Measurements from ENCODE around the gene DGKI.

DGKI gene

DNA sequence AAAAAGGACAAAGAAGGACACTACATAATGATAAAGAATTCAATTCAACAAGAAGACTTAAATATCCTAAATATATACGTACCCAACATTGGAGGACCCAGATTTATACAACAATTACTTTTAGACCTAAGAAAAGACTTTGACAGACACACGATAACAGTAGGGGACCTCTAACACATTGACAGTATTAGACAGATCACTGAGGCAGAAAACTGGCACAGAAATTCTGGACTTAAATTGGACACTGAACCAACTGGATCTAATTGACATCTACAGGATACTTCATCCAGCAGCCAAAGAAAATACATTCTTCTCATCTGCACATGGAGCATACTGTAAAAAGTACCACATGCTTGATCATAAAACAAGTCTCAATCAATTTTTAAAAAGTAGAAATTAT, 103.8 kb downstream of the DGKI start:
- Histone ChIP-seq H3F3A (ENCODE audit: insufficient read depth, low read length) (no peaks in the 10 kb centered on the region), H3K4me1 (ENCODE audit: insufficient read depth, low read length, severe bottlenecking) (no peaks in the 10 kb centered on the region), H2AFZ (ENCODE audit: low read length) (no peak overlapping the region), H3K9me2 (ENCODE audit: low read depth, low read length) (no peaks in the 10 kb centered on the region), H4K20me1 (ENCODE audit: insufficient read depth, low read length) (no peaks in the 10 kb centered on the region), H3K9ac (ENCODE audit: low read length) (no peak overlapping the region), H3K4me2 (ENCODE audit: low read length) (no peak overlapping the region), H3K36me3 (ENCODE audit: insufficient read depth, low read length) (no peaks in the 10 kb centered on the region), H3K9me3 (ENCODE audit: low read length) (no peaks in the 10 kb centered on the region), H3K27me3 (ENCODE audit: insufficient read depth, low read length) (no peaks in the 10 kb centered on the region), H3K79me2 (ENCODE audit: insufficient read depth, low read length) (no peaks in the 10 kb centered on the region), H3K4me3 (ENCODE audit: low read depth, low read length, poor library complexity, severe bottlenecking) (no peak overlapping the region), H3K27ac (ENCODE audit: low read depth, low read length, poor library complexity, severe bottlenecking) (no peak overlapping the region)
- TF ChIP-seq, protein P1, sequence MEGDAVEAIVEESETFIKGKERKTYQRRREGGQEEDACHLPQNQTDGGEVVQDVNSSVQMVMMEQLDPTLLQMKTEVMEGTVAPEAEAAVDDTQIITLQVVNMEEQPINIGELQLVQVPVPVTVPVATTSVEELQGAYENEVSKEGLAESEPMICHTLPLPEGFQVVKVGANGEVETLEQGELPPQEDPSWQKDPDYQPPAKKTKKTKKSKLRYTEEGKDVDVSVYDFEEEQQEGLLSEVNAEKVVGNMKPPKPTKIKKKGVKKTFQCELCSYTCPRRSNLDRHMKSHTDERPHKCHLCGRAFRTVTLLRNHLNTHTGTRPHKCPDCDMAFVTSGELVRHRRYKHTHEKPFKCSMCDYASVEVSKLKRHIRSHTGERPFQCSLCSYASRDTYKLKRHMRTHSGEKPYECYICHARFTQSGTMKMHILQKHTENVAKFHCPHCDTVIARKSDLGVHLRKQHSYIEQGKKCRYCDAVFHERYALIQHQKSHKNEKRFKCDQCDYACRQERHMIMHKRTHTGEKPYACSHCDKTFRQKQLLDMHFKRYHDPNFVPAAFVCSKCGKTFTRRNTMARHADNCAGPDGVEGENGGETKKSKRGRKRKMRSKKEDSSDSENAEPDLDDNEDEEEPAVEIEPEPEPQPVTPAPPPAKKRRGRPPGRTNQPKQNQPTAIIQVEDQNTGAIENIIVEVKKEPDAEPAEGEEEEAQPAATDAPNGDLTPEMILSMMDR (IDR thresholded peaks at IDR 0.05; ENCODE audit: low read length) = no peak
- TF ChIP-seq EZH2 (IDR thresholded peaks at IDR 0.05; ENCODE audit: borderline replicate concordance, low read length) = no peak

DNA sequence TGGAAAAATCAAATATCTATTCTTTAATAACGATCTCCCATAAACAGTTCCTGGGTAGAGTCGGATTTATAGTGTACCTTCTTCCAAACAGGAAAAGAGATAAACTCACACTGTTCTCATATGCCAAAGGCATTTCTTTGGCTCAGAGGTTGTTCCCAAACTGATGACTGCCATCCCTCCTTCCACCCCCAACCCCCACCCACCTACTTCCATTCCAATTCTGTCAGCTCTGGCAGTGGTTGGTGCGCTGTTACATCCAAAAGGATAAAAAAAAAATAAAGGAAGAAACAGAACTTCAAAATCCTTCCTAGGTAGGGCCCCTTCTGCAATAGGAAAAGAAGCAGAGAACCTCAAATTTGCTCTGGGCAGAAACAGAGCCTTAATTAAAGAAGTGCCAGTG, 104.7 kb downstream of the DGKI start:
- Histone ChIP-seq H3K27ac (ENCODE audit: low read depth, low read length, poor library complexity, severe bottlenecking) (no peak overlapping the region), H3K36me3 (ENCODE audit: insufficient read depth, low read length) (no peaks in the 10 kb centered on the region), H3K9me2 (ENCODE audit: low read depth, low read length) (no peaks in the 10 kb centered on the region), H3K4me2 (ENCODE audit: low read length) (no peak overlapping the region), H3K9ac (ENCODE audit: low read length) (no peak overlapping the region), H3K79me2 (ENCODE audit: insufficient read depth, low read length) (no peaks in the 10 kb centered on the region), H2AFZ (ENCODE audit: low read length) (no peak overlapping the region), H3K9me3 (ENCODE audit: low read length) (no peaks in the 10 kb centered on the region), H4K20me1 (ENCODE audit: insufficient read depth, low read length) (no peaks in the 10 kb centered on the region), H3K27me3 (ENCODE audit: insufficient read depth, low read length) (no peaks in the 10 kb centered on the region), H3K4me1 (ENCODE audit: insufficient read depth, low read length, severe bottlenecking) (no peaks in the 10 kb centered on the region), H3F3A (ENCODE audit: insufficient read depth, low read length) (no peaks in the 10 kb centered on the region), H3K4me3 (ENCODE audit: low read depth, low read length, poor library complexity, severe bottlenecking) (no peak overlapping the region)
- TF ChIP-seq, protein P1 (IDR thresholded peaks at IDR 0.05; ENCODE audit: low read length) = no peak
- TF ChIP-seq EZH2 (IDR thresholded peaks at IDR 0.05; ENCODE audit: borderline replicate concordance, low read length) = no peak

DNA sequence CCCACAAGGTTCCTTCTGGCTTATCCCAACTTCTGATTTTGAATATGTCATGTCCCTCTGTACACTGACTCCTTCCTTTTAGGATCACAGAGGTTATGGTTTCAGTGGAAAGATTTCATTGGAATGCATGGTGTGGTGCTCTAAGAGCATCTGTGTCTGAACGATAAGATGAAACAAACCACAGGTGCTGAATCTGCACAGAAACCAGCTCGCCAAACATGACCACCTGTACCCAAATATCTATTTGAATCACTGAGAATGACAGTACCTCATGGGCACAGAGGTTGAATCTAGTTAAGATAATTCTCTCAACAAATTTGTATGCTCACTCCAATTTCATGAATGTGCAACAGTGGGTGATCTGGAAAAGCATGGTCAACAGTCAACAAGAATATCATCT, 105.3 kb downstream of the DGKI start:
- H2AFZ ChIP-seq (ENCODE audit: low read length) = no peak overlapping the region
- H3F3A ChIP-seq (ENCODE audit: insufficient read depth, low read length) = no peaks in the 10 kb centered on the region
- no peaks in the 10 kb centered on the region for H3K27me3 ChIP-seq (ENCODE audit: insufficient read depth, low read length)
- H3K9me2 ChIP-seq (ENCODE audit: low read depth, low read length) = no peaks in the 10 kb centered on the region
- H3K27ac ChIP-seq (ENCODE audit: low read depth, low read length, poor library complexity, severe bottlenecking) = no peak overlapping the region
- H3K36me3 ChIP-seq (ENCODE audit: insufficient read depth, low read length) = no peaks in the 10 kb centered on the region
- no peak overlapping the region for H3K4me2 ChIP-seq (ENCODE audit: low read length)
- H3K4me1 ChIP-seq (ENCODE audit: insufficient read depth, low read length, severe bottlenecking) = no peaks in the 10 kb centered on the region
- H3K9ac ChIP-seq (ENCODE audit: low read length) = no peak overlapping the region
- no peaks in the 10 kb centered on the region for H3K79me2 ChIP-seq (ENCODE audit: insufficient read depth, low read length)
- H4K20me1 ChIP-seq (ENCODE audit: insufficient read depth, low read length) = no peaks in the 10 kb centered on the region
- TF ChIP-seq EZH2 (IDR thresholded peaks at IDR 0.05; ENCODE audit: borderline replicate concordance, low read length) = no peak
- TF ChIP-seq, protein P1 (IDR thresholded peaks at IDR 0.05; ENCODE audit: low read length) = no peak
- H3K4me3 ChIP-seq (ENCODE audit: low read depth, low read length, poor library complexity, severe bottlenecking) = no peak overlapping the region
- H3K9me3 ChIP-seq (ENCODE audit: low read length) = no peaks in the 10 kb centered on the region
